ENCODE data around the gene NHSL1.

The NHSL1 gene

DNA sequence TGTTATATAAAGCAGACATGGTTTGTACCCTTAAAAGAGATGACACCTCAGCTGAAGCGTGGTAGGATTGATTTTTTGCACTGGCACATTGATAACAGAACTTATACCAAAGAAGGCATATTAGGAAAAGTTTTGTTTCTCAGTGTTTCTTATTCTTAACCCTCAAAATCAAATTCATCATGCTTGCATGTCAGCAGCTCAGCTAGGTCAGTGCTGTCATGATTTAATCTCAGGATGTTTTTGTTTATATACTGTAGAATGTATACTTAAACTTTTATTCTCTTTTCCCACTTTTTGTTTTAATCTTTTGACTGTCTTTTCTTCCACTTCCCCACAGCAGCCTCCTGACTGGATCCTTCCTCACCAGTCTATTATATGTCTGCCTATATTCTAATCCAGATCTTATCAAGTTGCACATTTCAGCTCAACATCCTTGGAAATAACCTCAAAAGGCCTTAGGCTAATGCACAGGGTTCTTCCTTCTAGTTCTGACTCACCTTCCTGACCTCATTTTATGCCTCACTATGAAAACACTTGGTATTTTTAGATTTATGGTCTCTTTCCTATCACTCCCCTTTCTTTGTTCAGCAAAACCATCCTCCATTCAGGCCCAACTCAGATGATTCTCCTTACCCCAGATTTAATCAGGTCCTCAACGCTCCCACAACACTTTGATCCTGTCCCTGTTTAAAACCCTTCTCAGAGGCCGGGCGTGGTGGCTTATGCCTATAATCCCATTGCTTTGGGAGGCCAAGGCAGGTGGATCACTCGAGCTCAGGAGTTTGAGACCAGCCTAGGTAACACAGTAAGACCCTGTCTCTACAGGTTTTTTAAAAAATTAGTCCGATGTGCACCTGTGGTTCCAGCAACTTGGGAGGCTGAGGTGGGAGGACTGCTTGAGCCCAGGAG, 88.1 kb downstream of the NHSL1 start:
- peak; percentile 65; the same call in 1 of the 2 replicates for TF ChIP-seq SIN3A (IDR thresholded peaks at IDR 0.05; ENCODE audit: borderline replicate concordance, insufficient read depth, low read length)
- TF ChIP-seq POLR2AphosphoS5 (IDR thresholded peaks at IDR 0.05; ENCODE audit: low read depth, low read length): no peak
- TF ChIP-seq FOXP2 (optimal IDR thresholded peaks at IDR 0.05; ENCODE audit: borderline replicate concordance, extremely low read depth, extremely low read length, insufficient read depth): no peak

DNA sequence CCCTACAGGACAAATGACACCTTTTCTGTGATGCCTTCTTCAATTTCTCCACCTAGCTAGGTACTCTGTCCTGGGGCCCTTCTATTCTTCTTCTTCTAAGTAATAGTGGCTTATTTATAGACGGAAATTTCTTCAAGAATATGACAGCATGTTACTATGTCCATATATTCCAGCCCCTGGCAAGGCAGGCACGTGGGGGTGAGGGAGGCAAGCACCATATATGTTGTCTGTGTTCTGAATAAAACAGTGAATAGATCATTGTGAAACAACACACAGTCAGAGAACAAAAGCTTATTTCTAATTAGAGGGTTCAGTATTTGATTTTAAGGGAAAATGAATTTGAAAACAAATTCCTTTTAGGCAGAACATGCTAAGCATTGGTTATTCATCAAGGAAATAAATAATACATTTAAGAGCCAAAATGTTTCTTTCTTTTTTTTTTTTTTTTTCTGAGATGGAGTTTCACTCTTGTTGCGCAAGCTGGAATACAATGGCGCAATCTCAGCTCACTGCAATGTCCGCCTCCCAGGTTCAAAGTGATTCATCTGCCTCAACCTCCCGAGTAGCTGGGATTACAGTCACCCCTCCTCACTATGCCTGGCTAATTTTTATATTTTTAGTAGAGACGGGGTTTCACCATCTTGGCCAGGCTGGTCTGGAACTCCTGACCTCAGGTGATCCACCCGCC, 89.1 kb downstream of the NHSL1 start:
- TF ChIP-seq SIN3A (IDR thresholded peaks at IDR 0.05; ENCODE audit: borderline replicate concordance, insufficient read depth, low read length) (no peak), POLR2AphosphoS5 (IDR thresholded peaks at IDR 0.05; ENCODE audit: low read depth, low read length) (no peak), TAF1 (IDR thresholded peaks at IDR 0.05; ENCODE audit: borderline replicate concordance, insufficient read depth, low read length) (no peak)

DNA sequence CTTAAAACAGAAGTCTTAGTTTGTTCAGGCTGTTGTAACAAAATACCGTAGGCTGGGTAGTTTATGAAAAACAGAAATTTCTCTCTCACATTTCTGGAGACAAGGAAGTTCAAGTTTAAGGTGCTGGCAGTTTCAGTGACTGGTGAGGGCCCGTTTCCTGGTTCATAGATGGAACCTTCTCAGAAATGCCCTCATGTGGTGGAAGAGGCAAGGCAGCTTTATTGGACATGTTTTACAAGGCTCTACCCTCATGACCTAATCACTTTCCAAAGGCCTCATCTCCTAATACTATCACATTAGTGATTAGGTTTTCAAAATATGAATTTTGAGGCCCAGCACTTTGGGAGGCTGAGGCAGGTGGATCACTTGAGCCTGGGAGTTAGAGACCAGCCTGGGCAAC, 92.9 kb downstream of the NHSL1 start:
- TF ChIP-seq SIN3A (IDR thresholded peaks at IDR 0.05; ENCODE audit: borderline replicate concordance, insufficient read depth, low read length): no peak
- TF ChIP-seq FOXP2 (optimal IDR thresholded peaks at IDR 0.05; ENCODE audit: borderline replicate concordance, extremely low read depth, extremely low read length, insufficient read depth): no peak
- TF ChIP-seq POLR2AphosphoS5 (IDR thresholded peaks at IDR 0.05; ENCODE audit: low read depth, low read length): no peak
- TF ChIP-seq TAF1 (IDR thresholded peaks at IDR 0.05; ENCODE audit: borderline replicate concordance, insufficient read depth, low read length): no peak
- TF ChIP-seq REST (IDR thresholded peaks at IDR 0.05; ENCODE audit: insufficient read depth in 1 of 2, low read depth in 2 of 2, low read length in 2 of 2): no peak

GRCh38 chr6:138405816-138406413, 93.4 kb downstream of the NHSL1 start:
- TF ChIP-seq SIN3A (IDR thresholded peaks at IDR 0.05; ENCODE audit: borderline replicate concordance, insufficient read depth, low read length): no peak
- TF ChIP-seq POLR2AphosphoS5 (IDR thresholded peaks at IDR 0.05; ENCODE audit: low read depth, low read length): no peak
- no peak for TF ChIP-seq FOXP2 (optimal IDR thresholded peaks at IDR 0.05; ENCODE audit: borderline replicate concordance, extremely low read depth, extremely low read length, insufficient read depth)
- TF ChIP-seq REST (IDR thresholded peaks at IDR 0.05; ENCODE audit: insufficient read depth in 1 of 2, low read depth in 2 of 2, low read length in 2 of 2): no peak
- TF ChIP-seq TAF1 (IDR thresholded peaks at IDR 0.05; ENCODE audit: borderline replicate concordance, insufficient read depth, low read length): no peak

- TF ChIP-seq FOXP2 (optimal IDR thresholded peaks at IDR 0.05; ENCODE audit: borderline replicate concordance, extremely low read depth, extremely low read length, insufficient read depth) (no peak), REST (IDR thresholded peaks at IDR 0.05; ENCODE audit: insufficient read depth in 1 of 2, low read depth in 2 of 2, low read length in 2 of 2) (no peak), SIN3A (IDR thresholded peaks at IDR 0.05; ENCODE audit: borderline replicate concordance, insufficient read depth, low read length) (no peak), TAF1 (IDR thresholded peaks at IDR 0.05; ENCODE audit: borderline replicate concordance, insufficient read depth, low read length) (no peak), POLR2AphosphoS5 (IDR thresholded peaks at IDR 0.05; ENCODE audit: low read depth, low read length) (no peak)
Observed at GRCh38 chr6:138404666-138405337, 94.5 kb downstream of the NHSL1 start.
